GM19351 (cell line): Measurements from ENCODE around the gene POTEJ.
"Not testable (repeated sequence)": the region's sequence is repeated elsewhere in the genome, so short reads cannot be mapped to it uniquely, and the experiment has no call there.

Source experiments
- ATAC-seq: cut with Tn5 transposase; IDR thresholded peaks from one replicate; pipeline ENCODE4 v1.9.1; 2021; ENCODE audit warnings: mild to moderate bottlenecking, moderate library complexity; ENCODE audit not compliant: unreplicated experiment

The POTEJ gene

DNA sequence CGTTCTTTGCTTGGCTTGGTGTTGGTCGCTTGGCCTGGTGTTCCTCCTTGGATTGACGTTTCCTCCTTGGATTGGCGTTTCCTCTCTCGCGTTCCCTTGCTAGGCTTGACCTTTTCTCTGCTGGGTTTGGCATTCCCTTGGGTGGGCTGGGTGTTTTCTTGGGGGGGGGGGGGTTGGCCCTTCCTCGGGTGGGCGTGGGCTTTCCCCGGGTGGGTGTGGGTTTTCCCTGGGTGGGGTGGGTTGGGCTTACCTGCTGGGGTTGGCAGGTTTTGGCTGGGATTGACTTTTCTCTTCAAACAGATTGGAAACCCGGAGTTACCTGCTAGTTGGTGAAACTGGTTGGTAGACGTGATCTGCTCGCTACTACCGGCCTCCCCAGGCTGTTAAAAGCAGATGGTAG, at the start of gene POTEJ:
Gene POTEJ, plus strand, starts transcription at position 301 of the 400 bp plus-strand sequence. Its CDS starts 93 bp downstream, at position 394.
- ATAC-seq, result not testable (repeated sequence)

GRCh38 chr2:130566165-130566564, 45.1 kb upstream of the POTEJ start:
- not testable (repeated sequence) for ATAC-seq

- ATAC-seq, result not testable (repeated sequence)
Observed at GRCh38 chr2:130571929-130572328, 39.3 kb upstream of the POTEJ start.

GRCh38 chr2:130574230-130574629, 37.0 kb upstream of the POTEJ start:
- ATAC-seq, result not testable (repeated sequence)

DNA sequence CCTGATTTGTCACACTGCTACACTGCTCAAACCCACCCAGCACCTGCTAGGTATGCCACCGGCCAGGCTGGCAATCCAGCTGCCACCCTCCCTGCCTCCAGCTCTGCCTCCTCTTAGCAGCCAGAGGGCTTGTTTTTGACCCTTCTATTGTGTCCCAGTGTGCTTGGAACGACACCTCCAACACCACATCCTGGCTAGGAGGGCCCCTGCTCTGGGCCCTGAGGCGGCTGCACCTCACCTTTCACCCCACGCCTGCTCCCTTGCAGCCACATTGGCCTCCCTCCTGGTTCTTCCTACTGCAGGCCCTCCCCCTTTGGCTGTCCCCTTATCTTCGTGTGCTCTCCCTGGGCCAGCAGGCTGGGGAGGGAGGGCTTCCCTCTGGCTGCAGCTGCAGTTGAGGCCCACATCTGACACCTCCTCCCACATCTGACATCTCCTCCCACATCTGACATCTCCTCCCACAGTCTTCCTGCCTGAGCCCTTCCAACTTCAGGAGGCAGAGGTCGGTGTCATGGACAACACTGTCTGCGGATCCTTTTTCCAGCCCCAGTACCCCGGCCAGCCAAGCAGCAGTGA, 34.9 kb upstream of the POTEJ start:
- ATAC-seq, result not testable (repeated sequence)

- ATAC-seq, result not testable (repeated sequence)
Observed at GRCh38 chr2:130577559-130577958, 33.7 kb upstream of the POTEJ start.

DNA sequence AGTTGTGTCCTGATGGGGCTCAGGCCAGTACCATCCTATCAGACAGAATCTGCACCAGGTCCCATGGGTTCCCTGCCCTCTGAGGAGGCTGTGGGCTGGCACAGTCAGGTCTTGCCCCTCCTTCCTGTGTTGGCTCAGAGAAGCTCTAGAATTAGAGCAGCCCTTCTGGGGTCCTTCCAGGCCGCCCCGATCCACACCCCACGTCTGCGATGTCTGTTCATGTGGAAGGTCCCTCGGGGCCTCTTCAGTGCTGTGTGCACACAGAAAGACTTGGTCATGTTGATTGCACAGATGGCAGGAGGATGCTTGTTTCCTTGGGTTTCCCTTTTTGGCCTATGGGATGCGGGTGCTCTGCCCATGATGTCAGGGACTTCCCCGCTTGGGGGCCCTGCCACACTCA, 32.1 kb upstream of the POTEJ start:
- ATAC-seq, result not testable (repeated sequence)

DNA sequence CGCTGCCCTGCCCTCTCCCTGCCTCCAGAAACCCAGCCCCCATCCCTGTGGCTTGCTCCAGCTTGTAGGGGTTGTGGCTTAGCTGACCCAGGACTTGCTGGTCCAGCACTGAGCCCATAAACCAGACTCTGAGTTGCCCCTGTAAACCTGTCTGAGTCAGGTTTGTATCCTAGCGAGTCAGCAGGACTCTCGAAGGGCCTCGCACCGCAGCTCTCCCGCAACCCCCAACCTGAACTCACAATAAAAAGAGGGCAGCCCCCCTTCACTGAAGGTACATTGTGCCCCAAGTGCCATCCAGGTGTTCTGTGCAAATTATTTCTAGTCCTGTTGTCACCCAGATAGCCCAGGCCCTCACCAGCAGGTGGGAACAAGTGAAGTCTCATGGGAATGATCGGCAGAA, 29.7 kb upstream of the POTEJ start:
- not testable (repeated sequence) for ATAC-seq

DNA sequence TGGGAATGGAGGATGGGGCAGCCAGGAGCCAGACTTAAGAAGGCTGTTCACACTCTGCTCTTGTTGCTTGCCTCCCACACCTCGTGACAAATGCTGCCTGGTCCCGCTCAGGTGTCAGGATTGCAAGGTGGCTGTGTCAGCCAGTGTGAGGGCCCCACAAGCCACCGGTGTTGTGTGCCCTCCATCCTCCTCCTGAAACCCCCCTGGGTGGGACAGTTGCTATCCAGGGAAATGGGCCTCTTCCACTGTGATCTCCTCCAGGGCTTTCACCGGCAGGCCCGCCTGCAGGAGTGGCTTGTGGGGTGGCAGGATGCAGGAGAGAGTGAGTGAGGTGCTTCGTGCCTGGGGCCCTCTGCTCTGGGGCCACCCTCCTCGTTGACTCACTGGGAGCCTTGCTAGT, 28.3 kb upstream of the POTEJ start:
- not testable (repeated sequence) for ATAC-seq

GRCh38 chr2:130583582-130583981, 27.7 kb upstream of the POTEJ start:
- not testable (repeated sequence) for ATAC-seq

DNA sequence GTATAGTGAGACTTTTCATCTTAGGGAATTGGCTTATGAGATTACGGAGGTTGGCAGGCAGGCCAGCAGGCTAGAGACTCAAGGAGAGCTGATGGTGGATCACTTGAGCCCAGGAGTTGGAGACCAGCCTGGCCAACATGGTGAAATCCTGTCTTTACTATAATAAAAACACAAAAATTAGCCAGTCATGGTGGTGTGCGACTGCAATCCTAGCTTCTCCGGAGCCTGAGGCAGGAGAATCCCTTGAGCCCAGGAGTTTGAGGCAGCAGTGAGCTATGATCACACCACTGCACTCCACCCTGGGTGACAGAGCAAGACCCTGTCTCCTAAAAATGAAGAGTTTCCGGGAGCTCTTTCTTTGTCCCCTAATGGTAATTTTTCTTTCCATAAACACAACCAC, 26.5 kb upstream of the POTEJ start:
- not testable (repeated sequence) for ATAC-seq

- ATAC-seq, result peak; percentile 65
Observed at GRCh38 chr2:130588688-130589458, 22.4 kb upstream of the POTEJ start.

- not testable (repeated sequence) for ATAC-seq
Observed at GRCh38 chr2:130590170-130590841, 20.9 kb upstream of the POTEJ start.

GRCh38 chr2:130590842-130591359, 20.3 kb upstream of the POTEJ start:
- ATAC-seq, result not testable (repeated sequence)

- ATAC-seq, result not testable (repeated sequence)
Observed at GRCh38 chr2:130592791-130593414, 18.3 kb upstream of the POTEJ start.

DNA sequence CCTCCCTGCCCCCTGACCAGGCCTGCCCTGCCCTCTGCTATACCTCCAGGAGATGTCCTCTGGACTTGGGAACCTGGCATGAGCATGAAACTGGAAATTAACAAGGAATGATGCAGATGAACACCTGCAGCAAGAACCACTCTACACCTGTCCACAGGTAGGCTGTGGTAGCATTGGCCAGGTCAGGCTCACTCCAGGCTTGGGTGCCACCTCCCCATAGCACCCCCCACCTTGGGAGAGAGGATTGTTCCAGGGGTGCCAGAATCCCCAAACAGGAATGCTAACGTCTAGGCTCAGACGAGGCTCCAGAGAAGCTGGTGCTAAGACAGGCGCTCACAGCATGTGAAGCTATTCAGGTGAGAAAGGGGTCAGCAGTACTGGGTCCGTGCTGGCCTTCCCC, 17.2 kb upstream of the POTEJ start:
- not testable (repeated sequence) for ATAC-seq

DNA sequence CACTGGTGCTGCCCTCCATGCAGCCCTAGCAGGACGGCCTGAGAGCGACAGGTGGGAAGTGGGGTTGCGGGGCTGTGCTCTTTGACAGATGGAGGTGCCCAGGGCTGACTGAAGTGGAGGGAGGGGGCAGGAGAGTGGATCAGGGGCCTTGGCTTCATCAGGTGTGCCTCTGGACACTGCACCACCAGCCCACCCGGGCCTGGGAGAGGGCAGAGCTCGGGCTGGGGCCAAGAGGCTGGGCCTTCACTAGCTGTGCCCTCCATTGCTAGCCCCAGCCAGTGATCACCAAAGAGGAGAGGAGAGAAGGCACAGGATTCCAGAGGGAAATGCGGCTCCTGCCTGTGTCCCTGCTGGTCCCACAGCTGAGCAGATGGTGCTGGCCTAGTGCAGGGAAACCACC, 14.5 kb upstream of the POTEJ start:
- not testable (repeated sequence) for ATAC-seq

DNA sequence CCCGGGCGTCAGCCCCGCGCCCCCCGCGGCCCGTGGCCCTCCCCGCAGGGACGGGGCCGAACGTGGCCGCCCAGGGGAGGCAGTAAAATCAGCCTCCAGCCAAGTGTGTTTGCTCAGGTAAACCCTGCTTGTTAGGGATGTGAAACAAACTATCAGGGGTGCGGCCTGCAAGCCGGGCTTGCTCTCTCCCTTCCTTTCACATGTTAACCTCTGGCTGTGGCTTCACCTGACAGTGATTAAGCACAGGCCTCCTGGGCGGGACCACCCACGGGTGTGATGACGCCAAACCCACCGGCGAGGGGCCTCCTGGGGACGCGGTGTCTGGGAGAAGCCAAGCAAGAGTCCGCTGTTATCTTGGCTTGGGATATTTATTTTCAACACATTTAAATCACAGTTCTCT, 13.2 kb upstream of the POTEJ start:
- not testable (repeated sequence) for ATAC-seq

GRCh38 chr2:130598463-130598862, 12.8 kb upstream of the POTEJ start:
- not testable (repeated sequence) for ATAC-seq

GRCh38 chr2:130599393-130599792, 11.8 kb upstream of the POTEJ start, which contains the start of gene CFC1:
TSS of gene CFC1 (minus strand) at chr2:130599575. CDS start at chr2:130599287, 288 bp downstream.
- ATAC-seq, result not testable (repeated sequence)

DNA sequence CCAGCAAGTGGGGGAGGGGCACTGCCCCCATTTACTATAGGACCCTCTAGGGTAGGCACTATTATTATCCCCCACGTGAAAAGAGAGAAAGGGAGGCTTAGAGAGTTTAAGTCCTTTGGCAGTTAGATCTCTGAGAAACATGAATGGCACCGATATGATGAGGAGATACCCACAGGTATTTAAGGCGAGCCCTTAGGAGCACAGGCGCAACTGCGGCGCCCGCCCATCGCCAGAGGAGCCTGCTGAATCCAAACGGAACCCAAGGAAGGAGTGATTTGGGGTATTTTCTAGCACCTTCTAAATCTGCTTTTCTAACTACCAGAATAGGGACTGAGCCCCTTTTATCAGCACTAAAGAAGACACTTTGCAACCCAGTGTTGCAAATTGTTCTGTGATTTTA, 11.3 kb upstream of the POTEJ start:
- ATAC-seq, result not testable (repeated sequence)
